NCI-H446 treated with DMSO at 0.1 percent for 48 hours (cell line): ENCODE results near the gene AUTS2.

Experiments used
- DNase-seq: peaks from one replicate; lab custom pipeline; 2025; lab: John Stamatoyannopoulos, UW

Gene AUTS2

DNA sequence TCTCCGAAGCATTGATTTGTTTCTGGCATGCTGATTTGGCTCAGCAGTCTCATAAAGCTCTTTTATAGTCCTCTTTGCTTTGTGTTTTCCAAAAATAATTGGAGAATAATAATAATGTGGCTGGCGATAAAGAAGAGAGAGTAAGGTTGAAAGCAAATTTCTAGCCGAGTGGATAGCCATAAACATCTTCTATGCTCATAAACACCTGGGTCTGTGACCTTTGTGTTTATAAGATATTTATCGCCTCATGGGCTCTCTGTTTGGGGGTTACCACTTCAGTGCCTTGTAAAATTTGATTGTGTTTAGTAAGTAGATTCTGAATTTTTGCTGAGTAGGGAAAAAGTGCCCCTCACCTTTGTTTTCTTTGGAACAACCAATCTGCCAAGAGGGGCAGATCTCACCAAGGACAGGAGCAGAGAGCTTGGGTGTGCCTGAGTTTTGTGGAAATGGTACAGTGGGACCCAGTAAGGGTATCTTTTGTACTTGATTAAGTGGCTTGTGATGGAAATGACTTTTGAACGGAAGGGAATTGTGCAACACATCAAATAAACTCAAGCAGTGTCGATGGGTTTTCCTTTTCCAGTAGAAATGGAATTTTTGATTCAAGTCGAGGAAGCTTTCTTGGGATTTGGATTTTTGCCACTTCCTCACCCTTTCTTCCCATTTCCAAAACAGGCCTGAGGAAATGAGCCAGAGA is 220.5 kb downstream of the AUTS2 start:
- no peak for DNase-seq

DNA sequence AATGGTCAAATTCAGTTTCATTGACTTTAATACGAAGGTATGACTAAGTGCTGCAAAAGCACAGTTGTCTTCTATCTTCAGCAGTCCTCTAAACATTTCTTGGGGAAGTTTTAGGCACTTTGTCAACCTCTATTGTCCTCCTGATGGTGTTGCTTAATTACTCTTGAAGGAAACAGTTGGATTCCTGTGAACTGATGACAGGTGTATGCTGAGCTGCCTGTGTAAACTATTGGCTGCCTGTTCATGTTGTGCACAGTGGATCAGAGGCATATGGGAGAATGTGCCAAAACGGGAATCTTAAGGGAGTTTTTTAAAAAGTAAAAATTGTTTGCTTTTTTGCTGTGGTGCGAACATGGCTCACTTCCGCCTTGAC is 221.0 kb downstream of the AUTS2 start:
- DNase-seq, result no peak

DNA sequence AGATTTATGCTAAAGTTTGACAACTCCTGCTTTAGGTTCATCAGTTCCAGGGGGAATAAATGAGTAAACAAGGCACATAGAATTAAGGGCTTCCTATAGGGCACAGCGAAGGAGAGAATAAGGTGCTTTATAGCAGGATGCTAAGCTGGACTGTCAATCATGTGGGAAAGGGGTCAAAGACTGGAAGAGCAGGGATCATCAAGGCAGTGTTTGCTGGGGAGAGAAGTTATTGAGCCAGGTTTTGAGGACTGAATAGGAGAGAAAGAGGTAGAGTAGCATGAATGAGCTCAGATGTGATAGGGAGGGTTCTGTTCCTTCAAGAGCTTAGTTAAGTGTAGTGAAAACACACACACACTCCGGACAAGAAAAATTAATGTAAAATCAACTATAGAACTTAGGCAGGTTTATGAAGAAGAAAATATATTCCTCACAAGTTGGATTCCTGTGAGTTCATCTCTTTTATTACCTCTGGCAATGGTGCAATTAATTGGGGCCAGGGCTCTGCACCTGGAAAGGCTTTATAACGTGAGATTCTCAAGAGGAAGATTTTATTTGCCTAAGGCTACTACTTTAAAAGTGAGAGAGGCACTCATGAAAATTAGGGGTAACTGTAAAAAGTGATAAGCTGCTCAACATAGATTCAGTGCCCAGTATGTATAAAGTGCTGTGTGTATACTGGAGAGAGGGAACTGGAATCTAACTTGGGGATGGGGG is 222.4 kb downstream of the AUTS2 start:
- DNase-seq, result no peak

DNA sequence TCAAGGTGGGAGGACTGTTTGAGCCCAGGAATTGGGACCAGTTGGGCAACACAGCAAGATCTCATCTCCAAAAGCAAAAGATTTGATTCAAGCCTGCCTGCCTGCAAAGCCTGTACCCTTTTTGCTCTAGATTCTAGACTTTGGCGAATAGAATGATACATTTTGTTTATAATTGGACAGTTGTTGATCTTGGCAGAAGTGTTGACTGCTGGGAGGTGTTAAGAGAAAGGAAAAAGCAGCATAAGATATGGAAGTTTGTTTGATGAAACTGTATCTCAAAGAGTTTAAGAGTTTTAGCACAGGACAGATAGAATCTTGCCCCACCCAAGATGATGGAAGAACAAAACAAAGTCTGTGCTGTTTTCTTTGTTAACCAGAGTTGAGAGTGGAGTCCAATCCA is 224.1 kb downstream of the AUTS2 start:
- no peak for DNase-seq

DNA sequence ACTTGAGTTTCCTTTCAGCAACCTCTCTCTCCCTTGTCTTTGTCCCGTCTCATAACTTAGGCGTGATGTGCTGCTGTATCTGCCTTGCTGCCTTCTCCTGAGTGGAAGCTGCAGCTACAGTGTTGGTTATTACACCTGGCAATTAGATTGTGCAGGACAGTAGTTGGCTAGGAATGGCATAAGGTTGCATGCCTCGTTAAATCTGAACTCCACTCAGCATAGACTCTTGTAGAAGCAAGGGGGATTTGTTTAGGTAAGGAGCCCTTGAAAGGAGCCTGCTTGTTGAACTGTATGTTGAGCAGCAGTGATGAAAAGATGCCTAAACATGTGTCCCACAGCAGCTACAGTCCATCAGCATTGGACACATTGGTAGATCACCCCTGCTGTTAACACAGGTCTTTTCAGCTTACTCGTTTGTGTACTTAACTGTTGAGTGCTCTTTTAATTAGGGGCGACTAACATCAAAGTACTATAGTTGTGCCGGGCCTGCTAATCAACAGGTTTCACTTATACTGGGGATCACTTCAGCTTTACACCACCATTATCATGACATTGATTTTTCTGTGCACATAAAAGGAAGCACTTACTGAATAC is 225.0 kb downstream of the AUTS2 start:
- DNase-seq, result no peak

DNA sequence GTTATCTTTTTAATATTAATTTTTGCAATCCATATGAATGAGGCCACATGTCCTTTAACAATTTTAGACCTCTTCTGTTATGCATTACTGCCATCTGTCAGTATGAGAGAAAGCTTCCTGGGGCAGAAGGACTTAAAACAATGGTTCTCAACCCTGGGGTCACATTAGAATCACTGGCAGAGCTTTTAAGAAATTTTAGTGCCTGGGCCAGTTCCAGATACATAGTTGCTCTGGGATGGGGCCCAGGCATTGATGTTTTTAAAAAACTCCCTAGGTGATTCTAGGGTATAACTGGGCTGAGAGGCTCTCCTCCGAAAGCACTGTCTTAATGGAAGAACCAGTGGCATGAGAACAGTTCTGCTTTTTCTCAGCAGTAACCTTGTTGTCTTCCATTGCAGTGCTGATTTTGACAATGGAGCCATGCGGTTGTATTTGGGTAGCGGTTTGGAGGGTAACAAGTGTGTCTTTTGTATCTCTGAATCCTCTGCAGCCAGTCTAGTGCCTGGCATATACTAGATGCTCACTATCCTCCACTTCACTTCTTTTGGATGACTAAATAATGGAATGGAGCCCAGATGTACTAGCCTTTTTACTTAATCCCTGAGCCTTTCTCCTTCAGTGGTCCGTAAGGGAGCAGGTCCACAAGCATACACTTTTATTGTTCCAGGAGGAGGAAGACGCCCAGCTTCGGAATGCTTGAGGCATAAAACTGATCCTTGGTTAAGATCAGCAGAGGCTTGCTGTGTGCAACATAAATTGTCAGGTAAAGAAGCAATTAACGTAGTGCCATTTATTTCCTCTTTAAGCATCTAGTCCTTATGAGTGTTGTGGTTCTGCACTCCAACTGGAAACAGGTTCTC is 227.1 kb downstream of the AUTS2 start:
- DNase-seq, result peak; percentile 20

DNA sequence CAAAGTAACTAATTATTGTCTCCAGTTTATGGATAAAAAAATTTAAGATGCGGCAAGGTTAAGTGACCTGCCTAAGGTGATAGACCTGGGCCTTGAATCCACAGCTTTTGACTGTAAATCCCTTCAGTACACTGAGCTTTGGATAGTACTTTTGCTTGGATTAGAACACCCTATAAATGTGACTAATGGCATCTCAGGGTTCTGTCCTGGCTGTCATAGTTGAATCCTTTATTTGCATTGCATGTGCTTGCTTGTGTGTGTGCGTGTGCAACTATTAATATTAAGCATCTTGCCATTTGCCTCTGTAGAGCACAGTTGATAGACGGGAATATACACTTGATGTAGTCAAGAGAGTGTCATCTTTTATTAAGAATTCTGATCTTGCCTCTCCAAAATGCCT is 228.0 kb downstream of the AUTS2 start:
- DNase-seq, result no peak

DNA sequence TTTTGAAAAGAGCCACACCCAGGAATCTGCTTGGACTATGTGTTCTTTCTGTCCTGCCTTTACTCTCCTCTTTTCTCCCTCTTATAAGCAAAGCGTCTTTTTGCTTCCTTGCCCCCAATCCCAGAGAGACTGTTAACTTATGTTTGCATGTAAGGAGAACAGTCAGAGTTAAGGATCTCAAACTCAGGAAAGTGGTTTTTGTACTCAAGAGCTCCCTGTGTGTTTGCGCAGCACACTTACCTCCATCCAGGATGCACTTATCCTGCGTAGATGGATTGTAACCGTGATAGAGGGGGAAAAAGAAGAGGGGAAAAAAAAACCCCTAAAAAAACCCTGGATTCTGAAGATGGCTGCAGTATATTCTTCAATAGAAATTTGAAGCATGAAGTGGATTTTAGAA is 228.9 kb downstream of the AUTS2 start:
- no peak for DNase-seq

DNA sequence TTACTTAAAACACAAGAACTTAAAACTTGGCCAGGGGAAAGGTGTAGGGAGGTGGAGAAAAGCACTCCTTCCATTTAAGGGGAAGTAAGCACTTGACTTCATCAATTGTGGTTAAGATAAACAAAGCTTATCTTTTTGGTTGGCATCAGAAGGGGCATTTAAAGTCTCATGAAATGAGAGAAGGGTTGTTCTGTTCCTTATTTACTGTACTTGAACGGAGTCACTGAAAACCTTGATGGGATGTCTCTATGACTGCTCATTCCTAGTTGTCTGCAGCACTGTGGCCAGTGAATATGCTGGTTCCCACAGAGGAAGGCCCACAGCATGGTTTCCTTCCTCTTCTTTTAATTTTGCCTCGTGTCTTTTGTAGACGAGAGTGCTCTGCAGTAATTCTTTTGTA is 229.3 kb downstream of the AUTS2 start:
- DNase-seq, result no peak

DNA sequence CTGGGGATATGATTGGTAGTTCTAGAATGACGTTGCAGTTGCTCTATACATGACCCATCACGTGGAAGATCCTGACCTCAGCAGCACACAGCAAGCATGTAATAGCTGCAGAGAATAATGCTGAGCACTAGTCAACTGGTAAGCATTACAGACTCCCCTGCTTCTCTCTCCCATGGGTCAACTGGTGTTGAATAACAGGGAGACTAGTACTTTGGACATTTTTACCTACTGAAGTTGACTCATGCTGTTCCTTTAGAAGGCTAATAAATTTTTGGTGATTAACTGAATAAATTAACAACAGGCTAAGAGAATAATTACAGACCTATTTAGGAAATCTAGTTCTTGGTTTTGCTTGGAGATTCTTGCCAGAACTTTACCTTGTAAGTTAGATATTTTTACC is 234.1 kb downstream of the AUTS2 start:
- DNase-seq, result no peak

DNA sequence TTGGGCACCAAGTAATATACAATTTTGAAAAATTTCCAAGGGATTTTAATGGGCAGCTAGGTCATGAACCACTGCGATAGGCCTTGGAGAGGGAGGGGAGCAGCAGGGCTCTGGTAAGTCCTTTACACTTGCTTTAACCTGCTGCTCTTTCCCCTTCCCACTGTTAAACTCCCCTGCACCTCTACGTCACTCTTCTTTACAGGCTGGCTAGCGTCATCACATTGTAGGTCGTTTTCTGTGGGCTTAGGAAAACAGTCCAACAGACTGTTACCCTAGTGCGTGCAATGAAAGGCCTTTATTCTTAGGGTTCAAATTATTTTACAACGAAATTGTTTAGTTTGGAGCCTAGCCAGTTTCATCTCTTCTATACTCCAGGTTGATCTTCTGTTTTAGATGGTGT is 235.7 kb downstream of the AUTS2 start:
- no peak for DNase-seq

DNA sequence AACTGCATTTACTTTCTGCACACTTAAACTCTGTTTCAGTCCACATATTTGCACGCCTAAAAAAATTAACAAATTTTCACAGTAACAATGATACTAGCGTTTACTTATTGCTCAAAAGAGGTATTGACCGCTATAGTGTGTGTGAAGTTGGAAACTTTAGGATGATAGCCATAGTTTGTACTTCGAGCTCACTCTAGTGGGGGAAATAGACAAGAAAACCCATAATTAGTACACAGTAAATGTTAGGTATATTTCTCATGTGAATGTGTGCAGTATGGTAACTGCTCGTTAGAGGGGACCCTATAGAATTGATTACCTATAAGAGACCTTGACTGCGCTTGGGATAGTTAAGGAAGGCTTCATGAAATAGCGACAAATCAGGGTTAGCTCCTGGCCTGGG is 238.4 kb downstream of the AUTS2 start:
- DNase-seq, result no peak

DNA sequence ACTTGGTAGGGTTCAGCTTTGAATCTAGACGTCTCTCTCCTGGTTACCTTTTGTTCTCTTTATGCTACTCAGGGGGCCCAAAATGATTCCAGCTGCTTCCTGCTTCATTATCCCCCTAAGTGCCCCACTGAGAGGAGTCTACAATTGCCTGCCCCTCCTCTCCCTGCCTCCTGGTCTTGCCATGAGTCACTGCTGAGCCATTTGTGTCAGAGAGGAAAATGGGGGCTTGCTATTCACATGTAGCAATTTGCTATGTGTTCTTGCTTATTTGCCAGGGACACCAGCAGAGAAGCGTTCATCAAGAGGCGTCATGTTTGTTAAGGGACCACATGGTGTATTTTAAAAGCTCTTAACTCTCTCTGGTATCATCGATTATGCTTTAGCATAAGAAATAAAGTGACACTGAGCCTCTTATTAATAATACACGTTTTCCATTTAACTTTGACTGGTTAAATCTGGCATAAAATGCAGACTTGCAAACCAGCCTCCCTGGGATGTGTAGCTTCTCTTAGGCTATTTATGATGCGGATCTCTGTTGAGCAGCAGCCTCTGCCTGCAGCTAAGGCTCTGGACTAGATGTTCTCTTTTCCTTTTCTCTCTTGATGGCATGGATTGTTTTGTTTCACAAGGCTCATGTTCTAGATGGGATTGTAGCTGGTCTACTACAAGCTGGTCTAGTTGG is 239.3 kb downstream of the AUTS2 start:
- peak; percentile 9 for DNase-seq

DNA sequence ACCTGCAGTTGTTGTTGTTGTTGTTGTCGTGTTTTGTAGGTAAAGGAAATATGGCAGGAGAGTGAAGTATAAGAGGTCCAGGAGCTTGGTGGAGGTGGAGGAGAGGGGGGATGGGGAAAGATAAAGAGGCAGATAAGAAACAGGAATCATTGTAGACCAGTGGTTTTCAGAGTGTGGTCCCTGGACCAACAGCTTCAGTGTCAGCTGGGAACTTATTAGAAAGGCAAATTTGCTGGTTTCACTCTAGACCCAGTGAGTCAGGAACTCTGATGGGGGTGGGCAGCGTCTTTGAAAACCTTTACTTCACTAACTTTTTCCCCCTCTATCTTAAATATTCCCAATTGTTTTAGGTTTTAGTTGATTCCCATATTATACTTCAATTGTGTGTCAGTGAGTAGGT is 241.5 kb downstream of the AUTS2 start:
- DNase-seq, result no peak

DNA sequence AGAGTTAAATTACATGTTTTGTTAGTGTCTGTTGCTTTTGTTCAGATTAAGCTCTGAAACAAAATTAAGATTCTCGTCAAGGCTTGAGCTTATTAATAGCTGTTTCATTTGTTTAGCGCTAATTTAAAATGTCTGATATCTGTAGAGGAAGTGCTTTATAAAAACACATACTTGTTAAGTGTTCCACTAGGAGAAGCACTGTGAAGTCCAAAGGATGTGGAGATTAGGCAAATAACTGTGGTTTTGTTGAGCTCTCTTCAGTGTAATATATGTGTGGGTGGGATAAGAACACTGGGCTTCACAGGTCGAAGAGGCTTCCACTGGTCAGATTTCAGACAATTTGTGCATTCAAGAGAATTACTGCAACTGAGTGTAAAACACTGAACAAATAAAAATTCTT is 242.0 kb downstream of the AUTS2 start:
- DNase-seq, result no peak

DNA sequence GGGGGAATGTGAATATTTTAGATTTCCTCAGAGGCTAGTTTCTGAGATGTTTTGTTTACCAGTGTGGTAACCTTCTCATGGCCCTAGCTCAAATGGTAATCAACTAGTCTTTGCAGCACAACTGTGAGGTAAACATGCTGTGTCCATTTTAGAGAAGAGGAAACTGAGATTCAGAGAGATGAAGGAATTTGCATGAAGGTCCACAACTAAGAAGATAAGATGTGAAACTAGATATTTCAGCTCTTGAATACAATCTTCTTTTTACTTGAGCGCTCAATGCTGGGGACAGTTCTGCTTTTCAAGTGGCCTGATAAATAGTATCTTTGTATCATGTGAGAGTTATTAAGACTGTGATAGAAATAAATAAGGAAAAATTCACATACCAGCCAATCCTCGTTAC is 245.4 kb downstream of the AUTS2 start:
- no peak for DNase-seq

DNA sequence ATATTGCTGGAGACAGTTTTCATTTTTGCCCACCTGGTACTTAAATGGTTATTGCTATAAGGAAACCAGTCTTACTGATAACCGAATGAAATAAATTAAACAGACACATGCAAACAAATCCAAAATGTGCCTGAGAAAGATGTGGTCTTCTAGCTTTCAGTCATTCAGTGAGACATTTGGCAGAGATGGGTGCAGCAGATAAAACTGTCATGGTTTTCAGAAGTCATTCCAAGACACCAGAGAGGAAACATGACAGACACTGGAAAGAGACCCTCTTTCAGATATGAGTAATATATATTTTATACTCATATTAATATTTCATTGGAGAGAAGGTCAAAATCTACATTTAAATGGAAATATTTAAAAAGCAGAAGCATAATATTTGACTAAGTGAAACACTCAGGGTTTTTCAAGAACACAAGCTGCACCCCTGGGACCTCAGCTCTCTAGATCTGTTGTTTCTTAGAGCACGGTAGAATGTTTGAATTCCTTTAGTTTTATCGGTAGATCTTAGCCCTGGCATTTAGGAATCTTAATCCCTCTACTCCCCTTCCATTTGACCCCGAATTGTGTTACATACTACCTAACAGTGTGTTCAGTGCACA is 246.1 kb downstream of the AUTS2 start:
- DNase-seq, result no peak

DNA sequence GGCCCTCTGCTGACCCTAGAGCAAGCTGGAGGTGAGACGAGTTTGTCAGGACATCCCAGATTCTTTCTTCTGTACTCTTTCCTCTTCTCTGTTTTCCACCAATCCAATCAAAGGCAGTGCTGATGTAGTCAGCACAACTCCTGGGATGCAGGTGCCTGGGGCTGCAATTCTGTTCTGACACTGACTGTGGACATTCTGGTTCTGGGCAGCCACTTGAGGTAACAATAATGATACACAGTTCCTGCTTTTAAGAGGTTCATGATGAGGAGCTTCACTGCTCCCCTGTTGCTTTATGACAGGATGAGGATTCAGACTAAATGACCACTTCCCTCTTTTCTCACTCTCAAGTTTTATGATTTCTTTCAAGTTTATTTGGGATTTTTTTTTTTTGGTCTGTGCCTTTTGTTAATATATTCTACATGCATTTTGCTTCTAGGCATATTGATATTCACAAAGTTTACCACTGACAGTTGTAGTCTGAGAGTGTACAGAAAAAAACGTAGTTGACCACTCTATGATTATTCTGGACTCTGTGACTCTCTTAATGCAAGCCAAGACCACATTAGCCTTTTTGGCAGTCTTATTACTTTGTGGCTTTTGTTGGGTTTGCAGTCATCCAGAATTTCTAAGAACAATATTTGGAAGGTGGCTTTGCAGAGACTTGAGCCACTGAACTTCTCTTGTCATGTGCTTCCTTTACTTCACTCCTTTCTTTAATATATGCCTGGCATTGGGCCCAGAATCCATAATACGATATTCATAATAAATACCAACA is 247.6 kb downstream of the AUTS2 start:
- DNase-seq, result no peak

DNA sequence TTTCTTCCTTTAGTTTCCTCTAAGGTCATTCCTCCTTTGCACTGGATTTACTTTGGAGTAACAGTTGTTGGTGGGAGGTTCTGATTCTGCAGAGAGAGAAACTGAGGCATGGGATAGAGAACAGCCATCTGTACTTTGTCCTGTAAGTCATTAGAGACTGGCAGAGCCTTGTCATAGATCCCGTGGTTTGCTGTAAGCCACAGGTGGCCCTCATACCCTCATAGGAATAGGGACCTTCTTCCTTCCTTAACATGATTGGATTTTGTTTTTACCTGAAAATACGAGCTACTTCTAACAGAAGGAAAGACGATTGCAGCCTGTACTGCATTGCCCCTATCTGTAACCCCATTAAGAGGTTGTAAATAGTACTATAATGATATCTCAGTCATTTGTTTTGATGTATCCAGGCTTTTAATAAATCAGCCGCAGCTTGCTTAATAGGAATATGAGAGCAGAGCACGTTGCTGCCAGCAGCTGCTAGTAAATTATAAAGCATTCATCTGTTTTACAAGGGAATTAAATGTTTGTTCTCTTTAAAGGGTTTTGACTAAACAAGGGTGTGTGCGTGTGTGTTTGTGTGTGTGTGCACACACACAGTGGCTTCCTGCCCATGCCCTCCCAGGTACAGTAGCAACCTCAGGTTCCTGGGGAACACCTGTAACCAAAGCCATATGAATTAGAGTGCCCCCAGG is 249.8 kb downstream of the AUTS2 start:
- DNase-seq, result no peak

DNA sequence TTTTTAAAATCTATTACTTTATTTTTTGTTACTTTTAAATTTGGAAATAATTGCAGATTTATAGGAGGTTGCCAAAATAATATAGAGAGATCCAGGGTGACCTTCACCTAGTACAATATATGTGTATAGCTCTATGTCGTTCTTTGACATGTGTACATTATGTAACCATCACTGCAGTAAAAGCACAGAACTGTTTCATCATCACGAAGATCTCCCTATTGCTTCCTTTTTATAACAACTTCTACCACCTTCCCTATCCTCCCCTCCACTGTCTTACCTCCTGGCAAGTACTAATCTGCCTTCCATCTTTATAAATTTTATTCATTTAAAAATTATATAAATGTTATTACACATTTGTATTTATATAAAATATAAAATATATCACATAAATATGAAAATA is 251.0 kb downstream of the AUTS2 start:
- no peak for DNase-seq
